A673 (cell line): ENCODE data around the gene EGLN1. TPM values are rescaled to one million over a fixed set of nuclear protein-coding genes. Genes with fewer than 3 reads are reported as not detected.

Experiments used
- BruUV-seq: library from RNA; stranded (reverse); fragments of 400-500 nt; replicated peaks from 2 replicates; lab custom pipeline; 2021; lab: Mats Ljungman, UMichigan
- CTCF ChIA-PET: fragments of 300-600 bp; sonication (Branson Sonifier 250); formaldehyde crosslinking; loops from one replicate; lab custom pipeline; 2022; ENCODE audit warnings: antibody characterized with exemption; lab: Charles Lee
- POLR2A ChIA-PET: fragments of 300-600 bp; sonication (Branson Sonifier 250); formaldehyde crosslinking; loops from one replicate; lab custom pipeline; 2022; ENCODE audit warnings: antibody characterized with exemption; ENCODE audit not compliant: low non-redundant PET; lab: Charles Lee
- DNase-seq: peaks from one replicate; pipeline ENCODE4 v3.0.0-alpha.2; 2015; ENCODE audit warnings: low spot score
- H3K27ac ChIP-seq: fragments of 200-600 bp; sonication (generic); 2 replicates; pipeline ENCODE4 v1.5.1; 2016; ENCODE audit warnings: mixed run types, low read depth, mild to moderate bottlenecking, mixed read lengths, antibody characterized with exemption, low read length; ENCODE audit not compliant: poor library complexity, severe bottlenecking
- H3K27me3 ChIP-seq: fragments of 200-600 bp; sonication (generic); replicated peaks from 2 replicates; pipeline ENCODE4 v1.6.1; 2017; ENCODE audit warnings: mixed run types, low read depth, mild to moderate bottlenecking, mixed read lengths, antibody characterized with exemption, low read length; ENCODE audit not compliant: insufficient read depth, poor library complexity
- H3K36me3 ChIP-seq: fragments of 200-600 bp; sonication (generic); 2 replicates; pipeline ENCODE4 v1.6.1; 2016; ENCODE audit warnings: mixed run types, mild to moderate bottlenecking, mixed read lengths, antibody characterized with exemption, low read length; ENCODE audit not compliant: insufficient read depth, poor library complexity, severe bottlenecking
- H3K4me1 ChIP-seq: fragments of 200-600 bp; sonication (generic); 2 replicates; pipeline ENCODE4 v1.6.1; 2017; ENCODE audit warnings: mixed run types, mild to moderate bottlenecking, mixed read lengths, antibody characterized with exemption, low read length; ENCODE audit not compliant: insufficient read depth, poor library complexity, severe bottlenecking
- H3K4me3 ChIP-seq: fragments of 200-600 bp; sonication (generic); 2 replicates; pipeline ENCODE4 v1.5.1; 2016; ENCODE audit warnings: low read depth, mixed run types, mild to moderate bottlenecking, mixed read lengths, low read length; ENCODE audit not compliant: poor library complexity, severe bottlenecking
- H3K9me3 ChIP-seq: fragments of 200-600 bp; sonication (generic); 2 replicates; pipeline ENCODE4 v1.6.1; 2016; ENCODE audit warnings: mixed run types, low read depth, mild to moderate bottlenecking, mixed read lengths, antibody characterized with exemption, low read length; ENCODE audit not compliant: poor library complexity, severe bottlenecking
- CTCF ChIP-seq: fragments of 300-800, 200-600 bp; sonication (generic); conservative IDR thresholded peaks from 2 replicates; pipeline ENCODE4 v1.5.1; 2017; ENCODE audit warnings: low read depth, mild to moderate bottlenecking, antibody characterized with exemption, low read length, moderate library complexity, mixed read lengths
- EZH2 ChIP-seq: fragments of 200-600 bp; sonication (generic); IDR thresholded peaks from 2 replicates; pipeline ENCODE4 v1.6.1; 2017; ENCODE audit warnings: borderline replicate concordance, low read depth, mild to moderate bottlenecking, mixed read lengths, antibody characterized with exemption, low read length; ENCODE audit not compliant: poor library complexity, severe bottlenecking
- intact Hi-C: fragments of 100-400 bp; cut with micrococcal nuclease; formaldehyde crosslinking; loops from one replicate; pipeline ENCODE4 v1.10.0; 2022; ENCODE audit not compliant: unreplicated experiment
- total RNA-seq: library from RNA; stranded (reverse); gene quantifications from 2 replicates; pipeline ENCODE4 v1.2.3, GENCODE V29; 2021

The EGLN1 gene
- total RNA-seq, 1 experiment from 2014 or later: 30.4 TPM

DNA sequence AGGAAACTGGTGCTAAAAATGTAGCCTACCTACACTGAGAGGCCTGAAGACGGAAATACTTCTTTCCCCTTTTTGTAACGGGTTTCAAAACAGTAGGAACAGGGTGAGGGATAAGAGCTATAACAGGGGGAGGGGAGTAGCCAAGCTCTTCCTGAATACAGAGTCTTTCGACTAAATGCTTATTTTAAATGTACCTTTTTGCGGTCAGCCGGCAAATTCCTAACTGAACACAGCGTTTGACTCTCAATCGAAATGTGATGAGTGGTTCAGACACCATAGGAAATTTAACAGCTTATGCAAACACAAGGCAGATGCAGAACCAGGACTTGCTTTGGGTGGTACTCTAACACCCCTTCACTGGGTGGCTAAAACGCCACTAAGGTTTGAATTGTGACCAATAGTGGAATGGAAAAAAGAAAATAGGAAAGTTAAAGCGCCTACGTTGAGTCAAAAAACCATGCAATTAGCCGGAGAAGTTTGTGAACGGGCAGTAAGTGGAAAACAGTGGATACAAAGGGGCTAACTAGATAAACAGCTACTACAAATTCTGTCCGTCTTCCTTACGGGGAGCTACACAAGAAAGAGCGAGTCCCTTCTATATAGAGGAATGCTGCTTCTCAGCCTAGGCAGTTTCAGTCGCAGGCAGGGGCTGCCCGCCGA, 1.7 kb downstream of the EGLN1 start:
- intact Hi-C loops: loop anchor here (2.0 to 5.0 kb wide), 3 partner anchors 58 to 182 kb away; partner anchors contain the start of gene TSNAX
- DNase-seq: peak; percentile 30
- CTCF ChIA-PET: interaction anchor here (1.3 kb wide), 1 partner anchor 163 kb away, joined by 3 read pairs; no protein-coding TSS in a partner anchor

GRCh38 chr1:231419738-231420298, 2.3 kb downstream of the EGLN1 start:
- DNase-seq: no peak
- H3K4me3 ChIP-seq: peak overlapping the region; percentile 80
- no peak for TF ChIP-seq EZH2
- no peak for TF ChIP-seq CTCF
- ChIA-PET CTCF (no interaction called here), POLR2A (interaction anchor here (0.6 kb wide), 1 partner anchor 20 kb away, joined by 3 read pairs; no protein-coding TSS in a partner anchor)
- H3K27me3 ChIP-seq: no peaks in the 10 kb centered on the region
- no peaks in the 10 kb centered on the region for H3K36me3 ChIP-seq
- peaks cover 35% of the 10 kb centered on the region for H3K4me1 ChIP-seq
- intact Hi-C loops: loop anchor here (2.0 to 5.0 kb wide), 3 partner anchors 58 to 182 kb away; partner anchors contain the start of gene TSNAX
- no peaks in the 10 kb centered on the region for H3K9me3 ChIP-seq
- H3K27ac ChIP-seq: peak overlapping the region; percentile 80
- BruUV-seq: no TSS peak

More for the DNA sequence above, 1.7 kb downstream of the EGLN1 start:
- POLR2A ChIA-PET: interaction anchor here (0.6 kb wide), 3 partner anchors 16 to 26 kb away, joined by 3 read pairs; no protein-coding TSS in a partner anchor
- Histone ChIP-seq H3K4me1 (peaks cover 35% of the 10 kb centered on the region), H3K27me3 (no peaks in the 10 kb centered on the region), H3K9me3 (no peaks in the 10 kb centered on the region), H3K4me3 (peak overlapping the region; percentile 80), H3K27ac (peak overlapping the region; percentile 80), H3K36me3 (no peaks in the 10 kb centered on the region)
- TSS peak; percentile 32 for BruUV-seq
- TF ChIP-seq EZH2 (no peak), CTCF (no peak)

GRCh38 chr1:231419147-231419546, 2.9 kb downstream of the EGLN1 start:
- ChIA-PET POLR2A (no interaction called here), CTCF (no interaction called here)
- Histone ChIP-seq H3K27me3 (no peaks in the 10 kb centered on the region), H3K9me3 (no peaks in the 10 kb centered on the region), H3K27ac (no peak overlapping the region), H3K36me3 (no peaks in the 10 kb centered on the region), H3K4me3 (peak overlapping the region; percentile 80), H3K4me1 (peaks cover 35% of the 10 kb centered on the region)
- no TSS peak for BruUV-seq
- DNase-seq: no peak
- TF ChIP-seq CTCF: no peak
- no peak for TF ChIP-seq EZH2
- intact Hi-C loops: no loop called here
